K562 (cell line): ENCODE measurements around the gene THADA. TPM values are rescaled to one million over a fixed set of nuclear protein-coding genes. Genes with fewer than 3 reads are reported as not detected.

Experiments used
- ARID1B ChIP-seq: fragments of 450-650 bp; IDR thresholded peaks from 2 replicates; pipeline ENCODE4 v1.6.1; 2016; ENCODE audit warnings: antibody characterized with exemption, mild to moderate bottlenecking, inconsistent platforms
- ATF3 ChIP-seq, 2 experiments: fragments of 450-650 bp in 1 of 2; sonication (generic) in 1 of 2; formaldehyde crosslinking in 1 of 2; IDR thresholded peaks in 1 of 2; conservative IDR thresholded peaks in 1 of 2; 2 replicates each; pipeline versions ENCODE4 v1.6.1 to v1.8.1; 2016 to 2023; ENCODE audit warnings: mild to moderate bottlenecking in 2 of 2, moderate library complexity in 2 of 2, inconsistent platforms in 1 of 2, missing genetic modification reagents in 1 of 2
- CEBPB ChIP-seq: fragments of 450-650 bp; IDR thresholded peaks from 2 replicates; pipeline ENCODE4 v1.6.1; 2016; ENCODE audit warnings: missing genetic modification characterization, missing compliant biosample characterization
- CREM ChIP-seq: IDR thresholded peaks from 2 replicates; pipeline ENCODE4 v1.6.1; 2014; ENCODE audit warnings: antibody characterized with exemption, low read depth
- CTCF ChIP-seq, 3 experiments: IDR thresholded peaks in 2 of 3; conservative IDR thresholded peaks in 1 of 3; 2 replicates each; pipeline ENCODE4 v1.5.1; 2011 to 2012; ENCODE audit warnings: low read length in 3 of 3, mild to moderate bottlenecking in 3 of 3, control low read depth in 2 of 3, improper control_type of control experiment in 1 of 3, inconsistent platforms in 1 of 3, low read depth in 1 of 3, mixed read lengths in 1 of 3, moderate library complexity in 1 of 3; ENCODE audit not compliant: insufficient read depth in 2 of 3
- GATA2 ChIP-seq: sonication (generic); formaldehyde crosslinking; IDR thresholded peaks from 2 replicates; pipeline ENCODE4 v1.4.0; 2020; ENCODE audit warnings: mild to moderate bottlenecking, missing genetic modification reagents
- HOMEZ ChIP-seq: fragments of 250-450 bp; sonication (Bioruptor Pico); IDR thresholded peaks from 2 replicates; pipeline ENCODE4 v1.4.0; 2020; ENCODE audit warnings: mild to moderate bottlenecking, moderate library complexity
- JUNB ChIP-seq: fragments of 450-650 bp; formaldehyde crosslinking; conservative IDR thresholded peaks from 2 replicates; pipeline ENCODE4 v1.4.0; 2020; ENCODE audit warnings: mild to moderate bottlenecking
- NFE2 ChIP-seq: IDR thresholded peaks from 2 replicates; pipeline ENCODE4 v1.6.1; 2014; ENCODE audit warnings: antibody characterized with exemption, low read depth
- PURB ChIP-seq: sonication (generic); formaldehyde crosslinking; IDR thresholded peaks from 2 replicates; pipeline ENCODE4 v1.9.0; 2021; ENCODE audit warnings: low read depth, mild to moderate bottlenecking, missing genetic modification reagents
- UBTF ChIP-seq, 2 experiments: IDR thresholded peaks; 2 replicates each; pipeline ENCODE4 v1.6.1; 2012; ENCODE audit warnings: improper control_type of control experiment in 2 of 2, low read depth in 2 of 2, low read length in 2 of 2, borderline replicate concordance in 1 of 2
- ZNF449 ChIP-seq: fragments of 250-450 bp; sonication (Bioruptor Pico); IDR thresholded peaks from 2 replicates; pipeline ENCODE4 v1.8.0; 2022; ENCODE audit warnings: moderate library complexity, mild to moderate bottlenecking, inconsistent platforms
- polyA plus RNA-seq, 8 experiments: library from polyadenylated mRNA; depleted of rRNA in 4 of 8; stranded (reverse) in 5 of 8; unstranded in 3 of 8; fragments of >200 nt; fragmentation: Nextera tagmentation in 2 of 8; fragmentation: Illumina TruSeq in 1 of 8; extraction: Ambion mirVana in 2 of 8; extraction: Trizol in 1 of 8; gene quantifications; 2 replicates each; pipeline versions ENCODE4 v1.2.1 to v1.2.3, GENCODE V29; 2011 to 2014; ENCODE audit warnings: inconsistent platforms in 1 of 8, missing spikeins in 1 of 8
- total RNA-seq, 7 experiments: library from RNA; depleted of rRNA in 6 of 7; stranded (reverse); fragments of >200 nt in 6 of 7; fragmentation: Illumina TruSeq in 2 of 7; extraction: Trizol in 2 of 7; gene quantifications; 2 replicates each; pipeline versions ENCODE4 v1.2.1 to v1.2.3, GENCODE V29; 2011 to 2021; ENCODE audit warnings: low replicate concordance in 1 of 7
- TF ChIP-seq, protein P1 (sequence below): fragments of 450-650 bp; IDR thresholded peaks from 2 replicates; pipeline ENCODE4 v1.6.1; 2017; ENCODE audit warnings: antibody characterized with exemption, mild to moderate bottlenecking

THADA gene
- total and polyA plus RNA-seq, 9 of the 15 experiments (the other 6 are each of a cell fraction or from before 2014, with no cell fraction given): 17.8 to 34.7 (median 31.9) TPM

- TF ChIP-seq CREM (peak; percentile 47), UBTF (IDR thresholded peaks at IDR 0.05; ENCODE audit: borderline replicate concordance in 1 of 2, low read depth in 2 of 2, low read length in 2 of 2) (no peak), CTCF (IDR thresholded peaks at IDR 0.05 in 2 of 3, conservative IDR thresholded peaks at IDR 0.05 in 1 of 3; ENCODE audit: insufficient read depth in 2 of 3, low read depth in 1 of 3, low read length in 3 of 3) (peak; percentile 30 to 39 (median 30); a peak in 3 of 6 replicates), ATF3 (IDR thresholded peaks at IDR 0.05) (peak; percentile 48), ATF3 (CRISPR knock-in tag; conservative IDR thresholded peaks at IDR 0.05) (no peak), ZNF449 (CRISPR knock-in tag) (no peak), CEBPB (tag) (no peak), HOMEZ (CRISPR knock-in tag) (no peak), GATA2 (CRISPR knock-in tag) (peak; percentile 24; the same call in 1 of the 2 replicates), PURB (CRISPR knock-in tag) (no peak), JUNB (CRISPR knock-in tag) (no peak), ARID1B (0 out of 2 replicates have a peak, but pooled peaks have one; percentile 9), NFE2 (no peak)
- TF ChIP-seq, protein P1, sequence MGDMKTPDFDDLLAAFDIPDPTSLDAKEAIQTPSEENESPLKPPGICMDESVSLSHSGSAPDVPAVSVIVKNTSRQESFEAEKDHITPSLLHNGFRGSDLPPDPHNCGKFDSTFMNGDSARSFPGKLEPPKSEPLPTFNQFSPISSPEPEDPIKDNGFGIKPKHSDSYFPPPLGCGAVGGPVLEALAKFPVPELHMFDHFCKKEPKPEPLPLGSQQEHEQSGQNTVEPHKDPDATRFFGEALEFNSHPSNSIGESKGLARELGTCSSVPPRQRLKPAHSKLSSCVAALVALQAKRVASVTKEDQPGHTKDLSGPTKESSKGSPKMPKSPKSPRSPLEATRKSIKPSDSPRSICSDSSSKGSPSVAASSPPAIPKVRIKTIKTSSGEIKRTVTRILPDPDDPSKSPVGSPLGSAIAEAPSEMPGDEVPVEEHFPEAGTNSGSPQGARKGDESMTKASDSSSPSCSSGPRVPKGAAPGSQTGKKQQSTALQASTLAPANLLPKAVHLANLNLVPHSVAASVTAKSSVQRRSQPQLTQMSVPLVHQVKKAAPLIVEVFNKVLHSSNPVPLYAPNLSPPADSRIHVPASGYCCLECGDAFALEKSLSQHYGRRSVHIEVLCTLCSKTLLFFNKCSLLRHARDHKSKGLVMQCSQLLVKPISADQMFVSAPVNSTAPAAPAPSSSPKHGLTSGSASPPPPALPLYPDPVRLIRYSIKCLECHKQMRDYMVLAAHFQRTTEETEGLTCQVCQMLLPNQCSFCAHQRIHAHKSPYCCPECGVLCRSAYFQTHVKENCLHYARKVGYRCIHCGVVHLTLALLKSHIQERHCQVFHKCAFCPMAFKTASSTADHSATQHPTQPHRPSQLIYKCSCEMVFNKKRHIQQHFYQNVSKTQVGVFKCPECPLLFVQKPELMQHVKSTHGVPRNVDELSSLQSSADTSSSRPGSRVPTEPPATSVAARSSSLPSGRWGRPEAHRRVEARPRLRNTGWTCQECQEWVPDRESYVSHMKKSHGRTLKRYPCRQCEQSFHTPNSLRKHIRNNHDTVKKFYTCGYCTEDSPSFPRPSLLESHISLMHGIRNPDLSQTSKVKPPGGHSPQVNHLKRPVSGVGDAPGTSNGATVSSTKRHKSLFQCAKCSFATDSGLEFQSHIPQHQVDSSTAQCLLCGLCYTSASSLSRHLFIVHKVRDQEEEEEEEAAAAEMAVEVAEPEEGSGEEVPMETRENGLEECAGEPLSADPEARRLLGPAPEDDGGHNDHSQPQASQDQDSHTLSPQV: peak; percentile 50; the same call in 1 of the 2 replicates
Measured at GRCh38 chr2:43269074-43269572, 326.7 kb downstream of the THADA start (continued).
